HG02571 (cell line): Measurements from ENCODE around the gene CDC42EP3.

ENCODE experiments used
- ATAC-seq: cut with Tn5 transposase; IDR thresholded peaks from one replicate; pipeline ENCODE4 v1.9.1; 2021; ENCODE audit warnings: mild to moderate bottlenecking, moderate library complexity; ENCODE audit not compliant: unreplicated experiment

CDC42EP3 gene

GRCh38 chr2:37619959-37620300, 51.5 kb downstream of the CDC42EP3 start:
- no peak for ATAC-seq

- ATAC-seq: no peak
Measured at GRCh38 chr2:37619230-37619958, 52.0 kb downstream of the CDC42EP3 start.

GRCh38 chr2:37618326-37618725, 53.1 kb downstream of the CDC42EP3 start:
- no peak for ATAC-seq

GRCh38 chr2:37617119-37617892, 54.1 kb downstream of the CDC42EP3 start:
- ATAC-seq: no peak

- ATAC-seq: no peak
Measured at GRCh38 chr2:37616677-37617005, 54.8 kb downstream of the CDC42EP3 start.

- no peak for ATAC-seq
Measured at GRCh38 chr2:37615804-37616676, 55.4 kb downstream of the CDC42EP3 start.

GRCh38 chr2:37614061-37614738, 57.2 kb downstream of the CDC42EP3 start:
- no peak for ATAC-seq

GRCh38 chr2:37612382-37612781, 59.1 kb downstream of the CDC42EP3 start:
- ATAC-seq: no peak

GRCh38 chr2:37610638-37611289, 60.7 kb downstream of the CDC42EP3 start:
- ATAC-seq: no peak

- no peak for ATAC-seq
Measured at GRCh38 chr2:37609782-37610181, 61.7 kb downstream of the CDC42EP3 start.

- ATAC-seq: no peak
Measured at GRCh38 chr2:37604716-37605115, 66.7 kb downstream of the CDC42EP3 start.

GRCh38 chr2:37602702-37603101, 68.7 kb downstream of the CDC42EP3 start:
- ATAC-seq: no peak

GRCh38 chr2:37602040-37602439, 69.4 kb downstream of the CDC42EP3 start:
- ATAC-seq: no peak

- no peak for ATAC-seq
Measured at GRCh38 chr2:37601569-37601968, 69.9 kb downstream of the CDC42EP3 start.

GRCh38 chr2:37600735-37601134, 70.7 kb downstream of the CDC42EP3 start:
- no peak for ATAC-seq

GRCh38 chr2:37599688-37600525, 71.5 kb downstream of the CDC42EP3 start:
- no peak for ATAC-seq

GRCh38 chr2:37593694-37594093, 77.7 kb downstream of the CDC42EP3 start:
- ATAC-seq: no peak

GRCh38 chr2:37593024-37593423, 78.4 kb downstream of the CDC42EP3 start:
- ATAC-seq: no peak
